PFSK-1 (cell line): ENCODE data around the gene ACTR6.

Source experiments
- FOXP2 ChIP-seq: optimal IDR thresholded peaks from 2 replicates; pipeline ENCODE3; 2011; ENCODE audit warnings: borderline replicate concordance, control low read depth, inconsistent platforms; ENCODE audit not compliant: insufficient read depth; ENCODE audit errors: extremely low read length, extremely low read depth
- POLR2AphosphoS5 ChIP-seq: IDR thresholded peaks from 2 replicates; pipeline ENCODE4 v1.6.1; 2012; ENCODE audit warnings: low read depth, mild to moderate bottlenecking, control low read depth, low read length, moderate library complexity
- REST ChIP-seq, 2 experiments: IDR thresholded peaks; 2 replicates each; pipeline versions ENCODE4 v1.6.1 to v1.8.0; 2011 to 2012; ENCODE audit warnings: low read depth in 2 of 2, low read length in 2 of 2, control low read depth in 1 of 2, inconsistent platforms in 1 of 2, mild to moderate bottlenecking in 1 of 2, moderate library complexity in 1 of 2; ENCODE audit not compliant: insufficient read depth in 1 of 2
- SIN3A ChIP-seq: IDR thresholded peaks from 2 replicates; pipeline ENCODE4 v1.6.1; 2012; ENCODE audit warnings: mild to moderate bottlenecking, low read length, moderate library complexity, borderline replicate concordance; ENCODE audit not compliant: insufficient read depth
- TAF1 ChIP-seq: IDR thresholded peaks from 2 replicates; pipeline ENCODE4 v1.6.1; 2012; ENCODE audit warnings: low read length, control low read depth, borderline replicate concordance; ENCODE audit not compliant: insufficient read depth

The ACTR6 gene

GRCh38 chr12:100229876-100230275, 29.3 kb downstream of the ACTR6 start:
- no peak for TF ChIP-seq TAF1
- no peak for TF ChIP-seq SIN3A
- TF ChIP-seq REST (IDR thresholded peaks at IDR 0.05; ENCODE audit: insufficient read depth in 1 of 2, low read depth in 2 of 2, low read length in 2 of 2): no peak
- no peak for TF ChIP-seq FOXP2
- no peak for TF ChIP-seq POLR2AphosphoS5

GRCh38 chr12:100234166-100234565, 33.6 kb downstream of the ACTR6 start:
- TF ChIP-seq POLR2AphosphoS5: no peak
- no peak for TF ChIP-seq REST (IDR thresholded peaks at IDR 0.05; ENCODE audit: insufficient read depth in 1 of 2, low read depth in 2 of 2, low read length in 2 of 2)
- no peak for TF ChIP-seq TAF1
- TF ChIP-seq FOXP2: no peak
- no peak for TF ChIP-seq SIN3A

- no peak for TF ChIP-seq REST (IDR thresholded peaks at IDR 0.05; ENCODE audit: insufficient read depth in 1 of 2, low read depth in 2 of 2, low read length in 2 of 2)
- TF ChIP-seq SIN3A: no peak
- no peak for TF ChIP-seq POLR2AphosphoS5
- TF ChIP-seq FOXP2: no peak
- no peak for TF ChIP-seq TAF1
These were observed 34.1 kb downstream of the ACTR6 start for GRCh38 chr12:100234591-100235304.

- TF ChIP-seq TAF1 (no peak), SIN3A (no peak), FOXP2 (no peak), REST (IDR thresholded peaks at IDR 0.05; ENCODE audit: insufficient read depth in 1 of 2, low read depth in 2 of 2, low read length in 2 of 2) (no peak), POLR2AphosphoS5 (no peak)
These were observed 38.2 kb downstream of the ACTR6 start for GRCh38 chr12:100238801-100239200.
